Psoas muscle (tissue), 8 donors: Measurements from ENCODE around the gene UNC5C. TPM values are rescaled to one million over a fixed set of nuclear protein-coding genes. Genes with fewer than 3 reads are reported as not detected.

Experiments
- ATAC-seq, 4 donors: fragments of 200-7000 bp; cut with Tn5 transposase; one replicate each; pipeline ENCODE4 v1.9.1; 2020; ENCODE audit warnings: moderate library complexity in 3 of 4, mild to moderate bottlenecking in 2 of 4
- DNase-seq, 2 donors: peaks; one replicate each; pipeline ENCODE4 v3.0.0-alpha.2; 2020
- H3K27ac ChIP-seq: fragments of 200-600 bp; one replicate; pipeline ENCODE4 v1.8.0; 2022
- H3K27me3 ChIP-seq, 3 donors: fragments of 200-600 bp in 1 of 3; one replicate each; pipeline versions ENCODE4 v1.6.1 to v1.8.0; 2013 to 2022; ENCODE audit warnings: low read length in 2 of 3, mild to moderate bottlenecking in 2 of 3, moderate library complexity in 1 of 3; ENCODE audit not compliant: insufficient read depth in 3 of 3
- H3K36me3 ChIP-seq, 2 donors: fragments of 200-600 bp in 1 of 2; one replicate each; pipeline versions ENCODE4 v1.6.1 to v1.8.0; 2013 to 2022; ENCODE audit warnings: low read depth in 1 of 2, mild to moderate bottlenecking in 1 of 2, moderate library complexity in 1 of 2; ENCODE audit not compliant: insufficient read depth in 1 of 2
- H3K4me1 ChIP-seq: fragments of 200-600 bp; one replicate; pipeline ENCODE4 v1.8.0; 2022
- H3K4me3 ChIP-seq: fragments of 200-600 bp; one replicate; pipeline ENCODE4 v1.8.0; 2022; ENCODE audit warnings: mild to moderate bottlenecking
- H3K9me3 ChIP-seq: fragments of 200-600 bp; one replicate; pipeline ENCODE4 v1.8.0; 2022
- CTCF ChIP-seq: fragments of 200-600 bp; IDR thresholded peaks from one replicate; pipeline ENCODE4 v1.8.0; 2022; ENCODE audit warnings: antibody characterized with exemption
- WGBS, 3 donors: extraction: QIAGEN DNeasy Blood & Tissue Kit; methylation state at CpG; one replicate each; pipeline versions ENCODE4 v1.1.6 to v1.1.7; 2013; 5-methylcytosine and 5-hydroxymethylcytosine counted together
- intact Hi-C, 2 donors: fragments of 100-400 bp; cut with DNase I; formaldehyde crosslinking; loops; one replicate each; pipeline versions ENCODE4 v1.11.0 to v1.14.2; 2022
- polyA plus RNA-seq, 3 donors: library from polyadenylated mRNA; stranded (reverse); fragments of 200-250 nt; gene quantifications; one replicate each; pipeline ENCODE4 v1.2.3, GENCODE V29; 2013
- total RNA-seq, 4 donors: library from RNA; stranded (reverse); fragmentation: NEBNext Ultra II Directional in 2 of 4; extraction: Animal tissue kit (Norgen Biotek cat#: 25700) in 2 of 4; gene quantifications; one replicate each; pipeline versions ENCODE4 v1.2.1 to v1.2.4, GENCODE V29; 2021 to 2023
- donor health status: healthy with polysubstance abuse.
- donor health status: DM: no; HTN: no; CAD: no; lungs with moderate emphysema.
- donor health status: Bipolar disorder and iron deficiency.
- donor health status: healthy.
- donor health status: DM: yes; HTN: yes; CAD: no.
- donor health status: DM: no; HTN: no; CAD: no.
- donor health status: DM: no; HTN: no; CAD: no.
- donor health status: DM: yes; HTN: yes; CAD: no.

UNC5C gene
- total and polyA plus RNA-seq, 7 donors, result 0.04 to 1.1 (median 0.19) TPM

- Histone ChIP-seq H3K4me3 (no peak overlapping the region), H3K4me1 (no peaks in the 10 kb centered on the region), H3K27ac (no peak overlapping the region), H3K27me3 (no peaks in the 10 kb centered on the region), H3K36me3 (no peaks in the 10 kb centered on the region), H3K9me3 (no peaks in the 10 kb centered on the region)
- TF ChIP-seq CTCF, result no peak
- WGBS, 3 donors, result 48 to 55% (median 53%) methylated on average over 4 of the region's 4 CpGs
- intact Hi-C loops, result no loop called here
- ATAC-seq (no peak), DNase-seq (no peak)
Observed at GRCh38 chr4:95421869-95422268, 126.9 kb downstream of the UNC5C start.

GRCh38 chr4:95417531-95417930, 131.2 kb downstream of the UNC5C start:
- TF ChIP-seq CTCF, result no peak

GRCh38 chr4:95415346-95415771, 133.4 kb downstream of the UNC5C start:
- intact Hi-C loops, result no loop called here
- TF ChIP-seq CTCF, result no peak
- Histone ChIP-seq H3K27me3 (no peaks in the 10 kb centered on the region), H3K36me3 (no peaks in the 10 kb centered on the region), H3K4me3 (no peak overlapping the region), H3K9me3 (no peaks in the 10 kb centered on the region), H3K27ac (no peak overlapping the region), H3K4me1 (no peaks in the 10 kb centered on the region)
- 45 to 55% (median 49%) methylated on average over 3 of the region's 3 CpGs for WGBS, 3 donors
- DNase-seq, result no peak
- no peak for ATAC-seq

More at GRCh38 chr4:95417531-95417930, 131.2 kb downstream of the UNC5C start:
- H3K27me3 ChIP-seq, result no peaks in the 10 kb centered on the region
- H3K4me1 ChIP-seq, result no peaks in the 10 kb centered on the region
- intact Hi-C loops, result no loop called here
- no peaks in the 10 kb centered on the region for H3K36me3 ChIP-seq
- ATAC-seq (no peak), DNase-seq (no peak)
- H3K27ac ChIP-seq, result no peak overlapping the region
- no peaks in the 10 kb centered on the region for H3K9me3 ChIP-seq
- 56 to 80% (median 57%) methylated on average over 3 of the region's 3 CpGs for WGBS, 3 donors
- H3K4me3 ChIP-seq, result no peak overlapping the region

- H3K4me3 ChIP-seq, result no peak overlapping the region
- no peaks in the 10 kb centered on the region for H3K27me3 ChIP-seq
- TF ChIP-seq CTCF, result no peak
- no peak overlapping the region for H3K27ac ChIP-seq
- ATAC-seq, result no peak
- H3K36me3 ChIP-seq, result no peaks in the 10 kb centered on the region
- WGBS, 3 donors, result 42 to 55% (median 50%) methylated on average over 4 of the region's 4 CpGs
- no peaks in the 10 kb centered on the region for H3K9me3 ChIP-seq
- intact Hi-C loops, result no loop called here
- H3K4me1 ChIP-seq, result no peaks in the 10 kb centered on the region
- no peak for DNase-seq
Observed at GRCh38 chr4:95411371-95412088, 137.2 kb downstream of the UNC5C start.
